ENCODE measurements around the gene PLAAT2. TPM values are rescaled to one million over a fixed set of nuclear protein-coding genes. Genes with fewer than 3 reads are reported as not detected.

The PLAAT2 gene
- total and polyA plus RNA-seq, 9 of the 15 experiments (the other 6 are each of a cell fraction or from before 2014, with no cell fraction given): not detected

DNA sequence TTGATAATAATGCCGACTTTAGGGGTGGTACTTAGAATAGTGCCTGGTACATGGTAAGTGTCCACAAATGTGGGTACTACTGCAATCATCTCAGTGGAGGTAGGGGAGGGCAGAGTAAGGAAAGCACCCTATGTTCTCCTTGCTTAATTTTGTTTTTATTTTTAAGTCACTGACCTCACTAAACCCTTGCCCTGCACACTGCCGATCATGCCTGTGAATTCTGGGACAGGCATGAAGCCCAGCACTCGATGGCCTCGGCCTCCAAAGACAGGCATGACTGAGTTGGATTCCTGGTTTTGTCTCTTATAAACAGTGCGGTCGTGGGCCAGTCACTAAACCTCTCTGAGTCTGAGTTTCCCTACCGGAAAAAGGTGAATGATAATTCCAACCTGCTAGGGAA, 50.4 kb downstream of the PLAAT2 start:
- Histone ChIP-seq H3K36me3 (ENCODE audit: control insufficient read depth, insufficient read depth, low read length) (no peaks in the 10 kb centered on the region), H4K20me1 (replicated peaks; ENCODE audit: control insufficient read depth, insufficient read depth, low read length) (no peaks in the 10 kb centered on the region), H3K27me3 (ENCODE audit: control insufficient read depth in 2 of 2, insufficient read depth in 2 of 2, low read length in 2 of 2) (no peaks in the 10 kb centered on the region), H3K4me2 (ENCODE audit: insufficient read depth, low read length) (no peak overlapping the region), H3K4me3 (no peak overlapping the region), H3K4me1 (replicated peaks in 1 of 2; ENCODE audit: control insufficient read depth in 2 of 2, insufficient read depth in 2 of 2, low read length in 2 of 2) (peaks cover 20 to 22% of the 10 kb centered on the region in 2 experiments), H3K9me1 (ENCODE audit: control insufficient read depth, insufficient read depth, low read length) (no peaks in the 10 kb centered on the region), H3K9ac (ENCODE audit: insufficient read depth in 1 of 2, low read depth in 2 of 2, low read length in 2 of 2) (no peak overlapping the region), H3K79me2 (ENCODE audit: control insufficient read depth, insufficient read depth, low read length) (no peaks in the 10 kb centered on the region), H3K9me3 (replicated peaks; ENCODE audit: control insufficient read depth, insufficient read depth, low read depth, low read length) (no peaks in the 10 kb centered on the region), H3K27ac (ENCODE audit: extremely low read depth, low read depth, low read length) (no peak overlapping the region), H2AFZ (ENCODE audit: low read depth, low read length) (no peak overlapping the region)
- DNase-seq (ENCODE audit: extremely low read depth in 1 of 4, low spot score in 3 of 4) (no peak), FAIRE-seq (no peak), ATAC-seq (no peak)
- 68% methylated on average over 7 of the region's 7 CpGs for WGBS (ENCODE audit: insufficient coverage, low coverage, missing lambda C conversion rate)
- TF ChIP-seq ZC3H8 (IDR thresholded peaks at IDR 0.05) (no peak), MED1 (CRISPR knock-in tag; IDR thresholded peaks at IDR 0.05; ENCODE audit: borderline replicate concordance) (no peak), ZNF274 (IDR thresholded peaks at IDR 0.05; ENCODE audit: borderline replicate concordance, low read depth, low read length) (no peak), JUND (IDR thresholded peaks at IDR 0.05; ENCODE audit: borderline replicate concordance, low read depth, low read length) (no peak), JUND (tag; IDR thresholded peaks at IDR 0.05; ENCODE audit: borderline replicate concordance, low read depth, low read length) (no peak), SIRT6 (IDR thresholded peaks at IDR 0.05; ENCODE audit: low read depth, low read length) (no peak), POLR3G (IDR thresholded peaks at IDR 0.05; ENCODE audit: extremely low read depth, insufficient read length, insufficient replicate concordance) (no peak), MEF2D (tag; conservative IDR thresholded peaks at IDR 0.05; ENCODE audit: low read depth) (no peak), MTA3 (IDR thresholded peaks at IDR 0.05; ENCODE audit: borderline replicate concordance) (no peak), ZNF445 (CRISPR knock-in tag; IDR thresholded peaks at IDR 0.05; ENCODE audit: low read depth) (no peak), ELF2 (CRISPR knock-in tag; IDR thresholded peaks at IDR 0.05) (no peak), MCM5 (IDR thresholded peaks at IDR 0.05; ENCODE audit: low read depth) (no peak), HLTF (IDR thresholded peaks at IDR 0.05) (no peak), ZNF184 (CRISPR knock-in tag; IDR thresholded peaks at IDR 0.05) (no peak), NBN (IDR thresholded peaks at IDR 0.05; ENCODE audit: low read depth) (no peak), CEBPG (CRISPR knock-in tag; IDR thresholded peaks at IDR 0.05) (no peak), CEBPG (tag; conservative IDR thresholded peaks at IDR 0.05 in 1 of 2, IDR thresholded peaks at IDR 0.05 in 1 of 2) (no peak)
- TF ChIP-seq, protein P1, sequence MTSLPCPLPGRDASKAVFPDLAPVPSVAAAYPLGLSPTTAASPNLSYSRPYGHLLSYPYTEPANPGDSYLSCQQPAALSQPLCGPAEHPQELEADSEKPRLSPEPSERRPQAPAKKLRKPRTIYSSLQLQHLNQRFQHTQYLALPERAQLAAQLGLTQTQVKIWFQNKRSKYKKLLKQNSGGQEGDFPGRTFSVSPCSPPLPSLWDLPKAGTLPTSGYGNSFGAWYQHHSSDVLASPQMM (CRISPR knock-in tag; IDR thresholded peaks at IDR 0.05): no peak
- intact Hi-C loops (cut with micrococcal nuclease) (no loop called here), in situ Hi-C loops (cut with MboI) (no loop called here)
- ChIA-PET CTCF (ENCODE audit: low intra/inter-chr PET ratio) (no interaction called here), POLR2A (no interaction called here)
- no TSS peak for BruUV-seq (replicated peaks)

Measured in K562 (cell line).